HG03521 (cell line): Measurements from ENCODE around the gene EHHADH.

Experiments
- ATAC-seq: cut with Tn5 transposase; IDR thresholded peaks from one replicate; pipeline ENCODE4 v1.9.1; 2021; ENCODE audit warnings: mild to moderate bottlenecking, moderate library complexity; ENCODE audit not compliant: unreplicated experiment

Gene EHHADH

DNA sequence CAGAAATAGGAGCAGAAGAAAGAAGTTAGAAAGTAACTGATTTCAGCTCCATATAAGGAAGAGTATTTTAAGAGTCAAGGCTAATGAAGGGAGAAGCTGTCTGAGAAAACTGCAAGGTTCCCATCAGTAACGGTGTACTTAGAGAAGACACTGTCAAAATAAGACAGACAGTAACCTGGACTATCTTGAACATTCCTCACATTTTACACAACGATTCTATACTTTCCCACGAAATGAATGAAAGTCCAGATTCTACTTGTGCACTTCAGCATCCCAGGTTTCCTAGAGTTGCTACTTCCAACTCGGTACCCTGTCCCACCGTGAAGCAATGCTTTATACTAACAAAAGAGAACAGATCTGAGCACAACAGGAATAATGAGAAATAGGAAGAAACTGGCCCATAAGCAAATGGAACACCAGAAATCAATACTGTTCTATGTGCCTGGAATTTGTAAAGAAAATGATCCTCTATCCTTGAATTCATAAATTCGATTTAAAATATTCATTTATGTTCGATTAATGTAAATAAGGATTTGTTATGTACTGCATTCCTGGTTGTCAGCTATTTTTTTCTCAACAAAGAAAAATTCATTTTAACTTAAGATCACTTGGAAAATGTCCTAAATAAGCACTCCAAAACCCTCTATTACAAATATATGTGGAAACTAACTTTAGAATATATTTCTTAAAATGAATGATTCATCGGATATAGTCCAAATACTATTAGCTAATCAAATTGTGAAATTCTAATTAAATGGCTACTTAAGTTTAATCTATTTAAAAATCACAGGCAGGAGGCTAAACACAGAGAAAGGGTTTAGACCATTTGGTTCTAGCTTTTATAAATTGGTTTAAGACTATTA, 102.5 kb downstream of the EHHADH start:
- no peak for ATAC-seq

GRCh38 chr3:185150561-185150960, 103.3 kb downstream of the EHHADH start:
- ATAC-seq: no peak

DNA sequence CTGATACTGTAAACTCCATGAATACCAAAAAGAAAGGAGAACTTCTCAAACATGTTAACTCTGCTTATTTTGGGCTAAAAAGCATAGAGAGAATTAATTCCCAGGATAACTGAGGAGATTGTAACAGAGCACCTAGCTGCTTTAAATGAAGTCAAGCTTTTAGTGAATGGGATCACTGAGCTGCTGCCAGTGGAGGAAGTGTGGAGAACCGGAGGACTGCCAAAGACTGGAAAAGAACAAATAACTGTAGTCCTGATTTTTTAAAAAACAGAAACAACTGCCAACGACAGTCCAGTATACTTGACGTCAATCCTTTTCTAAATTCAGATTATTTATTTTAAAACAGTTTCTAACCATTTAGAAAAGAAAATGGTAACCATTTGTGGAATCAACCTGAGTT, 104.3 kb downstream of the EHHADH start:
- ATAC-seq: no peak

DNA sequence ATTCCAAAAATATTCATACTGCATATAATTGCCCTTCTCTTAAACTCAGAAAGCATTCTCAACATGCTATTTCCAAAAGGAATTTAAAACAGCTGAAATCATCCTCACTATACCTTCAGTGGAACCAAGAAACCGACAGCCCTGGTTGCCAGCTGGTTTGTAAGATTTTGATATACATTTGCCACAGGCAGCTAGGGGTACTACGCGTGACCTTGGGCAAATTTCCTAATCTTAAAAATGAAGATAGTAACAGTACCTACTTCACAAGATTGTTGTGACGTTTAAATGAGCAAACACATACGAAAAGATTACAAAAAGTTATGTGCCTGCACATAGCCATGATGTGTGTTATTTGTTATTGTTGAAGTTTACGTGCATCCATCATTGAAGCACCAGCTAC, 108.3 kb downstream of the EHHADH start:
- ATAC-seq: no peak

DNA sequence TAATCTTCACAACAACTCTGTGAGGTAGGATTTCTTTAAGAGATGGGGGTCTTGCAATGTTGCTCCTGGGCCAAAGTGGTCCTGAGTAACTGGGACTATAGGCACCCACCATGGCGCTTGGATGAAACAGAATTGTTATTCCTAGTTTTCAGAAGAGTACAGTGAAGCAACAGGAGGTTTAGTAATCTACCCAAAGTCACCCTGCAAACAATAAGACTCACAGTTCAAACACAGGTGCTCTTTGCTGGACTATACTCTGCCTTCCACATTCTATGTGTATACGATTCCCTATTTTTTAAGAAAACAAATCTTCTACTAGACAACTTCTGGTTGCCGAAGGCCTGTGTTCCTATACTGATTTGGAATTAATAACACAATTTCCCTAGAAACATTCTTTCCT, 109.1 kb downstream of the EHHADH start:
- no peak for ATAC-seq
